HG02943 (cell line): ENCODE data around the gene ZBTB16.

Experiments
- ATAC-seq: cut with Tn5 transposase; IDR thresholded peaks from one replicate; pipeline ENCODE4 v1.9.1; 2021; ENCODE audit warnings: mild to moderate bottlenecking, low read depth, moderate library complexity; ENCODE audit not compliant: unreplicated experiment

The ZBTB16 gene, protein sequence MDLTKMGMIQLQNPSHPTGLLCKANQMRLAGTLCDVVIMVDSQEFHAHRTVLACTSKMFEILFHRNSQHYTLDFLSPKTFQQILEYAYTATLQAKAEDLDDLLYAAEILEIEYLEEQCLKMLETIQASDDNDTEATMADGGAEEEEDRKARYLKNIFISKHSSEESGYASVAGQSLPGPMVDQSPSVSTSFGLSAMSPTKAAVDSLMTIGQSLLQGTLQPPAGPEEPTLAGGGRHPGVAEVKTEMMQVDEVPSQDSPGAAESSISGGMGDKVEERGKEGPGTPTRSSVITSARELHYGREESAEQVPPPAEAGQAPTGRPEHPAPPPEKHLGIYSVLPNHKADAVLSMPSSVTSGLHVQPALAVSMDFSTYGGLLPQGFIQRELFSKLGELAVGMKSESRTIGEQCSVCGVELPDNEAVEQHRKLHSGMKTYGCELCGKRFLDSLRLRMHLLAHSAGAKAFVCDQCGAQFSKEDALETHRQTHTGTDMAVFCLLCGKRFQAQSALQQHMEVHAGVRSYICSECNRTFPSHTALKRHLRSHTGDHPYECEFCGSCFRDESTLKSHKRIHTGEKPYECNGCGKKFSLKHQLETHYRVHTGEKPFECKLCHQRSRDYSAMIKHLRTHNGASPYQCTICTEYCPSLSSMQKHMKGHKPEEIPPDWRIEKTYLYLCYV

GRCh38 chr11:114059278-114059983, at the start of gene ZBTB16:
TSS of gene ZBTB16 (plus strand) at chr11:114059711. CDS start at chr11:114063301, 3,590 bp downstream.
- ATAC-seq = no peak

GRCh38 chr11:114010931-114011330, 48.6 kb upstream of the ZBTB16 start:
- no peak for ATAC-seq

DNA sequence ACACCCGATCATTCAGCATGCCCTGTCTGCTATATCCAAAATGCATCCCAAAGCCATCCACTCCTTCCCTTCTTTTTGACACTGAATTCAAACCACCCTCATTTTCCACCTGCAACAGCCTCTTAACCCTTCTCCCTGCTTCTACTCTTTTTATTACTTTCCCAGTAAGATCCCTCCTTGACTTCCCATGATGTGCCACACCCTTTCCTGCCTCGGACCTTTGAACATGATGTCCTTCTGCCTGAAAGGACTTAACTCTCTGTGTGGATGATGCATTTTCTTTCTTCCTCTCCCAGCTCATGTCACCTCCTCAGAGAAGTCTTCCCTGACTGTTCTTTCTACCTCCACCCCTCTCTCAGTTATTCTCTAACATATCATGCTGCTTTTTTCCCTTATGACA, 48.1 kb upstream of the ZBTB16 start:
- ATAC-seq = no peak

GRCh38 chr11:114015117-114015516, 44.4 kb upstream of the ZBTB16 start:
- ATAC-seq = no peak

DNA sequence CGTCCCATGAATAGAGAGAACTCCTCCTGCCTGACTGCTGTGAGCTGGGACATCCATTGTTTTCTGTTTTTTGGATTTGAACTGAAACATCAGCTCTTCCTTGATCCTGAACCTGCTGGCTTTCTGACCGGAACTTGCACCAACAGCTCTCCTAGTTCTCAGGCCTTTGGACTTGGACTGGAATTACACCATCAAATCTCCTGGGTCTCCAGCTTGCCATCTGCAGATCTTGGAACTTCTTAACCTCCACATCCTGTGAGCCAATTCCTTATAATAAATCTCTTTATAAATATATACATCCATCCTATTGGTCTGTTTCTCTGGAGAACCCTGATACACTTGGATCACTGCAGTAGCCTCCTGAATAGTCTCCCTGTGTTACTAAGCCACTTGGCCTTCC, 42.5 kb upstream of the ZBTB16 start:
- no peak for ATAC-seq

- ATAC-seq = no peak
Measured at GRCh38 chr11:114017723-114018122, 41.8 kb upstream of the ZBTB16 start.

DNA sequence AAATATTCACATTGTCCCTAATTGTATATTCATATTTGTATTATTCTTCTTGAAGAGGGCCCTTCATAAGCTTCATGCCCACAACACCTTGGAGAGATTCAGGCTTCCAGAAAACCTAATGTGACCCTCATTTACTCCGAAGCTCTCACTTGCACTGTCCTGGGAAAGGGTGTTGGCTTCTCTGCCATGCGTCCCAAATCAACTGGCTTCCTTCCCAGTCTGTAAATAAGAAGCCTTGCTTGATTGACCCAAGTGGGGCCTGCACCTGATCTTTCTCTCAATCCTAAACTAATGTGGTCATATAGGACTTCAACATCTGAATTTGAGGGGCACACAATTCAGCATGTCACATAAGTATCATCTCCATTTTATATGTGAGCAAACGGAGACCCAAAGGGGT, 40.5 kb upstream of the ZBTB16 start:
- ATAC-seq = no peak

DNA sequence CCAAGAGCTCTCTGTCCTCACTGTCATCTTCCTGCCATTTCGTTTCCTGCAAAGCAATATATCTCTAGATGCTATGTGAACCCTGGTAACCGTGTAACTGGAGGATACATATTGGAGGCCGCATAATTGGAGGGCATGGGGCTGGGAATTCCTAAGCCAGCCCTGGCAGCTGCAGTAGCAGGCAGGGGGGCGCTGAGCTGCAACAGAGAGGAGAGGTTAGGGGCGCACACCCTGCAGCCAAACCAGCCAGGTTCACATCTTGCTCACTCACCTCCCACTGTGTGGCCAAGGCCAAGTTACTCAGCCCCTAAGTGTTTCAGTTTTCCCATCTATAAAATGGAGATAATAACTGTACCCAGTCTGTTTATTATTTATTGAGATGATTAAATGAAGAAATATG, 39.9 kb upstream of the ZBTB16 start:
- no peak for ATAC-seq

GRCh38 chr11:114025329-114025907, 34.1 kb upstream of the ZBTB16 start:
- no peak for ATAC-seq

DNA sequence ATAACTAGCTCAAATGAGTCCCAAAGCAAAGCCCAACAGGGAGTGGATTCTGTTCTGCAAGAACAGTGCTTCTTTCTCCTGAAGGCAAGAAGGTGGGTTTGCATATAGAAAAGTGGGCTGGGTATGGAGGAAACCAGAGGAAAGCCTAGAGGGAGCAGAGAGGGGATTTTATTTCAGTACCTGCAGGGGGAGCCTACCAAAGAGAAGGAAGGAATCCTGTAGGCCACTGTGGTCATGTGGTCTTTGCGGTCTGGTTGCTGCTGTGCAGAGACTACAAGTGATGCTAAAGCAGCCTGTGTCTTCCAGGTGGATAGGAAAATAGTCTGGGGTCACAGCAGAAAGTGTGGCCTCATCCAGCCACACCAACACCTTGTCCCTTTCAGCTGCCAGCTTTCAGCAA, 33.2 kb upstream of the ZBTB16 start:
- no peak for ATAC-seq

DNA sequence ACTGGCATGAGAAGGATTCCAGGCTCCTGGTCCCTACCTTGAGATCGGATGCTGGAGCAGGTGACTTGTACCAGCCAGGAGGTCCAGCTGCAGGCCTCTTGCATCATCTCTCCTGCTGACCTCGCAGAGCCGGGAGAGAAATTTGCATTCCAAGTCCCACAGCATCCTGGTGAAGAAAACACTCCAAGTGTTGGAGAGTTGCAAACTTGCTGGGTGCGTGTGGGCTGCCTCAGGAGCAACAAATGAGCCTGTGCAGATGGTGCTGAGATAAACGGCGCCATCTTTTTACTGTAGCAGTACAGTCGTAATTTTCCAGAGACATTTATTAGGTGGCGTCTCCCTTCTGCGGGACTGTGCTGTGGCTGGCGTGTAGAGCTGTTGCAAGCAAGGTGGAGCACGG, 32.1 kb upstream of the ZBTB16 start:
- ATAC-seq = no peak

DNA sequence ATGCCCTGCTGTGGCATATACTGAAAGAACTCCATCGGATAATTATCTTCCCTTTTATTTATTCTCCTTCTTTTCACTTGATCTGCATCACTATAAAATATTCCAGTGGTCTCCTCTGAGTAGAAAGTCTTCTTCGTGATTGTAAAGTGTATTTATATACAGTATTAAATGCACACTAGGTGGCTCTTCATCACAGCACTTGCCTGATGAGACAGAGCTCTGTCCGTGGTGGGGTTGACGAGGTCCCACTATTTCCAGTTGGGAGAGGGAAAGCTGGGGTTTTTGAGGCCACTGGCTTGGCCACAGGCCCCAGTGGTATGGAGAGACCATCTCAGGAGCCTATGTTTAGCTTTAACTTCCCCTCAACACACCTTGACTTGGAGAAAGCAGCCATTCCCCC, 31.6 kb upstream of the ZBTB16 start:
- no peak for ATAC-seq

GRCh38 chr11:114031246-114031966, 28.1 kb upstream of the ZBTB16 start:
- ATAC-seq = no peak

DNA sequence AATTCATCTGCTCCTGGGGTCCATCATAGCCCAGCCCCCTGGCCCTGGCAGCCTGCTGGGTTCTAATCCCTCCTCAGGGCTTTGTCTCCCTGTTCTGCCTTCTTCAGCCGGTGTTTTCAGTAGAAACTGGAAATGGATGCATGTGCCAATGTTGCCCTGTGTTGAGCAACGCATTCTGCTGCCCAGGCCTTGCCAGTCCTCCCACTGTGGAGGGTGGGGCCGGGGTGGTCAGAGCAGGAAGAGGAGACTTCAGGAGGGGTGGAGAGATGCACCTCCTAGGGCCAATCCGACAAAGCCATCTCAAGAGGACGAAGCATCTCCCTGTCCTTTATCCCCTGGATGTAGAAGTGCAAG, 27.6 kb upstream of the ZBTB16 start:
- no peak for ATAC-seq

- no peak for ATAC-seq
Measured at GRCh38 chr11:114033066-114033465, 26.4 kb upstream of the ZBTB16 start.

DNA sequence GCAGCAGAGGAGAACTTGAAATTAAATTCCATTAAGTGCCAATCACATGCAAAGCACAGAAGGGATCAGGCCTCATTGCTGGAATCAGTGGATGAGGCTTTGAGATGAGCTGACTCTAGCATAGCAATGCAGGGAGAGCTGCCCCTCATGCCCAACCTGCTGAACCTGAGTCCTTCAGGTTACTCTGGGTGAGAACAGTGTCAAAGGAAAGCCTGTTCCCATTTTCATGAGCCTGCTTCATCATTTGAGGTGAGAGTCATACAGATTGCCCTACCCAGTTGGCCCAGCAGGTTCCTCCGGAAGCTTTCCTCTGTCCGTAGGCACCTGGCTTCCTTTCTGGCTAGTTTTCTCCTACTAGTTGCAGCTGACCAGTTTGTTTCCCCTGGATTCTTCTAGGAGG, 25.9 kb upstream of the ZBTB16 start:
- no peak for ATAC-seq

GRCh38 chr11:114034956-114035355, 24.6 kb upstream of the ZBTB16 start:
- ATAC-seq = no peak

DNA sequence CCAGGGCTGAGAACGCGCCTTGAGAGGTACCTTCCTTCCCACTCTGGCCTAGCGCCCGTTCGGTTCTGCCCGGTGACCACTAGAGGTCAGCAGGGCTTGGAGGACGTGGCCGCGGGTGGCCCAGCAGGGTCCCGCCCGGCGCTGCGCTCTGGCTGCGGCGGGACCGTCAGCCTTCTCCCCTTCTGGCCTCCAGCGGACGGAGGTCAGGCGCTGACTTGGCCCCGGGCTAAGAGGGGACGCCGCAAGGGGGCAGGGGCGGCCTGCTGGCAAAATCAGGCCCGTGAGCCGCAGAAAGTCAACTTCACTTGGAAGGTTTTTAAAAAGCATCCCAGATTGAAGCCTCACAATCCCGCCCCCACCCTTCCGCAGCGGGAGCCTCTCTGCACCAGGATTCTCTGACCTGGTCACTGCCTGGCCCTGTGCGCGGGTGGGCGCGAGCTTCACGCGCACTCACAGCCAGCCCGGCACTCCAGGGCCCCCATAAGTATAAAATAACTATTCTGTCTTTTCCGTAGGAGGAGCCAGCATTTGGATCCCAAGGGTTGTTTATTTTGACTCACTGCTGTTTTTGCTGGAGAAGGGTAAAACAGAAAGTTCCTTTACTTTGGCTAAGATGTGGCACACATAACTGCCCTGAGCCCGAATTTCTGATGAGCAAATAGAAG, 23.2 kb upstream of the ZBTB16 start:
- no peak for ATAC-seq

DNA sequence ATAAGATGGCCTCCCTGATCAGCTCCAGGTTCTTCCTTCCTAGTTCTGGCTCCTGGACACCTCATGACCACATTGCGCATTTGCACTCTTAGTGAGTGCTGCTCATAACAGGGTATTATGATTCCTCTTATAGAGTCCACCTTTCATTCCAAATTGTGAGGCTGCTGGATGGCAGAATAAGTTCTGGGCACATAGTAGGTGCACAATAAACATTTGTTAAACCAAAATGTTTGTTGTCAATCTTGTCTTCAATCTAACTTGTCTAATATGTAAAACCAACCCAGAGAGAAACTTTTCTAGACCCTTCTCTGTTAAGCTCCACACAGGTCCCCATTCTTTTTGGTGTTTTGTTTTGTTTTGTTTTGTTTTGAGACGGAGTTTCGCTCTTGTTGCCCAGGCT, 22.6 kb upstream of the ZBTB16 start:
- no peak for ATAC-seq

DNA sequence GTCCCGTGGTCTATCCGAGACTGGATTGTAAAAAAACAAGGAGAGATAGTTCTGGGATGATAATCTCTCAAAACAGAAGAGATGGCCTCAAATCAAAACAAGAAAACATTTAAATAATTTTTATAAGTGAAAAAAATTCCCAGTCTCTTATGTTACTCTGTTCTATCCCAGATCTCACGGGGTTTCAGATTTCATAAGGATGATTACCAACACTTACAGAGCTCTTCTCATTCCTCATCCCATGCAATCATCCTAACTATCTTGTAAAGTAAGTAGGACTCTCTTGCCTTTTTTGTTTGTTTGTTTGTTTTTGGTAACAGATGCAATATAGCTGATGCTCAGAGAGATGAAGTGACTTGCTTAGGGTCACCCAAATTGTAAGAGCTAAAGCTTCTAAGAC, 20.0 kb upstream of the ZBTB16 start:
- no peak for ATAC-seq
